Liver (tissue), 3 donors: ENCODE results near the gene CPNE4.

Source experiments
- FOXA1 ChIP-seq: IDR thresholded peaks from 2 replicates; pipeline ENCODE4 v1.6.1; 2016; ENCODE audit warnings: antibody characterized with exemption
- RAD21 ChIP-seq, 2 donors: IDR thresholded peaks; 2 replicates each; pipeline ENCODE4 v1.6.1; 2016; ENCODE audit warnings: antibody characterized with exemption in 2 of 2, mild to moderate bottlenecking in 2 of 2
- REST ChIP-seq: IDR thresholded peaks from 2 replicates; pipeline ENCODE4 v1.6.1; 2016; ENCODE audit warnings: antibody characterized with exemption, mild to moderate bottlenecking
- TF ChIP-seq, protein P1 (sequence below): fragments of 150-350 bp; IDR thresholded peaks from 2 replicates; pipeline ENCODE4 v1.5.1; 2017; ENCODE audit warnings: improper control_type of control experiment, low read depth, low read length; ENCODE audit not compliant: missing input control
- donor health status: healthy.
- donor health status: healthy.

DNA sequence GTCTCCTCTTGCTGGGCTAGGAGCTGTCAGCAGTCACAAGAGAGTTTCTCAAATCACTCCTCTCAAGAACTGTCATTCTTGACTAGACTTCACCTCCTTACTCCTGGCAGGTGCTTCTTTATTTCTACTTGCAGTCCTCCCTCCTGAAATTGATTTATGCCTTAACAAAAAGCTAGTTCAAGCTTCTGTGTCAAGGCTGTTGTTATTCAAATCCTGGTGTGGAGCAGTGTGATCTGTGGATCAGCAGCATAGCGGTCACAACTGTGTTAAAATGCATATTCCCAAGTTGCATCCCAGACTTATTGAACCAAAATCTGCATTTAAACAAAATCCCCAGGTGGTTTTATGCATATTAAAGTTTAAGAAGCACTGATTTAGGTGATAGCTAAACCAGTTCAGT, 411.4 kb downstream of the CPNE4 start:
- TF ChIP-seq, protein P1, sequence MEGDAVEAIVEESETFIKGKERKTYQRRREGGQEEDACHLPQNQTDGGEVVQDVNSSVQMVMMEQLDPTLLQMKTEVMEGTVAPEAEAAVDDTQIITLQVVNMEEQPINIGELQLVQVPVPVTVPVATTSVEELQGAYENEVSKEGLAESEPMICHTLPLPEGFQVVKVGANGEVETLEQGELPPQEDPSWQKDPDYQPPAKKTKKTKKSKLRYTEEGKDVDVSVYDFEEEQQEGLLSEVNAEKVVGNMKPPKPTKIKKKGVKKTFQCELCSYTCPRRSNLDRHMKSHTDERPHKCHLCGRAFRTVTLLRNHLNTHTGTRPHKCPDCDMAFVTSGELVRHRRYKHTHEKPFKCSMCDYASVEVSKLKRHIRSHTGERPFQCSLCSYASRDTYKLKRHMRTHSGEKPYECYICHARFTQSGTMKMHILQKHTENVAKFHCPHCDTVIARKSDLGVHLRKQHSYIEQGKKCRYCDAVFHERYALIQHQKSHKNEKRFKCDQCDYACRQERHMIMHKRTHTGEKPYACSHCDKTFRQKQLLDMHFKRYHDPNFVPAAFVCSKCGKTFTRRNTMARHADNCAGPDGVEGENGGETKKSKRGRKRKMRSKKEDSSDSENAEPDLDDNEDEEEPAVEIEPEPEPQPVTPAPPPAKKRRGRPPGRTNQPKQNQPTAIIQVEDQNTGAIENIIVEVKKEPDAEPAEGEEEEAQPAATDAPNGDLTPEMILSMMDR = no peak
- TF ChIP-seq RAD21 (IDR thresholded peaks at IDR 0.05) (no peak), REST (no peak), FOXA1 (no peak)
